LHCN-M2 (cell line): ENCODE data around the gene TNFSF9. TPM values are rescaled to one million over a fixed set of nuclear protein-coding genes. Genes with fewer than 3 reads are reported as not detected.
A peak's percentile ranks its signal among the peaks of the same experiment; 100 is the strongest.

Experiments used
- DNase-seq: peaks from one replicate; pipeline ENCODE4 v3.0.0-alpha.2; 2012; ENCODE audit warnings: low read depth
- polyA plus RNA-seq: library from polyadenylated mRNA; unstranded; fragments of >200 nt; gene quantifications from one replicate; pipeline ENCODE4 v1.2.1, GENCODE V29; 2012; ENCODE audit warnings: missing spikeins
- total RNA-seq: library from RNA; depleted of rRNA; stranded (reverse); fragments of >200 nt; gene quantifications from 2 replicates; pipeline ENCODE4 v1.2.3, GENCODE V29; 2014; rRNA removed

The TNFSF9 gene, protein sequence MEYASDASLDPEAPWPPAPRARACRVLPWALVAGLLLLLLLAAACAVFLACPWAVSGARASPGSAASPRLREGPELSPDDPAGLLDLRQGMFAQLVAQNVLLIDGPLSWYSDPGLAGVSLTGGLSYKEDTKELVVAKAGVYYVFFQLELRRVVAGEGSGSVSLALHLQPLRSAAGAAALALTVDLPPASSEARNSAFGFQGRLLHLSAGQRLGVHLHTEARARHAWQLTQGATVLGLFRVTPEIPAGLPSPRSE
- total RNA-seq: 1.3 and 1.7 TPM in 2 replicates
- 2.3 TPM for polyA plus RNA-seq

DNA sequence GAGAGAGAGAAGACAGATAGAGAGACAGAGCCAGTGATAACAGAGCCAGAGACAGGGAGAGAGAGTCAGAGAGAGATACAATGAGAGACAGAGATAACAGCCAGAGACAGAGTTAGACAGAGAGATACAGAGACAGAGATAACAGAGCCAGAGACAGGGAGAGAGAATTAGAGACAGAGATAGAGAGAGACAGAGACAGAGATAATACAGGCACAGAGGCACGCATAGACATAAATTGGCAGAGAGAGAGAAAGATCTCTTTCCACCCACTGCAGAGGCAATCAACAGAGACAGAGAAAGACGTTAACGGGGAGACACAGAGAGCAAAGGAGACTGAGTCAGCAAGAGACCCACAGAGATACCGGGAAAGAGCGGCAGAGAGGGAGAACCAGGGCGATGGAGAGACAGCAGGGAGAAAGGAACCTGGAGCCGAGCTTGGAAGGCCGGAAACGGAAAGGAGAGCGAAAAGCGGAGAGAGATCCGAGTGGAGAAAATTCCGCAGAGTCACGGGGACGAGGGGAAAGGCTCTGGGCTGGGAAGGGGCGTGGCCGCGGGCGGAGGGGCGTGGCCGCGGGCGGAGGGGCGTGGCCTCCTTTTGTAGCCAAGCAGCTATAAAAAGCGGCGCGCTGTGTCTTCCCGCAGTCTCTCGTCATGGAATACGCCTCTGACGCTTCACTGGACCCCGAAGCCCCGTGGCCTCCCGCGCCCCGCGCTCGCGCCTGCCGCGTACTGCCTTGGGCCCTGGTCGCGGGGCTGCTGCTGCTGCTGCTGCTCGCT lies at the start of gene TNFSF9:
TNFSF9 (plus strand) TSS at position 641 of the 777 bp plus-strand sequence; CDS start at position 652, 11 bp downstream.
- peak; percentile 81 for DNase-seq

DNA sequence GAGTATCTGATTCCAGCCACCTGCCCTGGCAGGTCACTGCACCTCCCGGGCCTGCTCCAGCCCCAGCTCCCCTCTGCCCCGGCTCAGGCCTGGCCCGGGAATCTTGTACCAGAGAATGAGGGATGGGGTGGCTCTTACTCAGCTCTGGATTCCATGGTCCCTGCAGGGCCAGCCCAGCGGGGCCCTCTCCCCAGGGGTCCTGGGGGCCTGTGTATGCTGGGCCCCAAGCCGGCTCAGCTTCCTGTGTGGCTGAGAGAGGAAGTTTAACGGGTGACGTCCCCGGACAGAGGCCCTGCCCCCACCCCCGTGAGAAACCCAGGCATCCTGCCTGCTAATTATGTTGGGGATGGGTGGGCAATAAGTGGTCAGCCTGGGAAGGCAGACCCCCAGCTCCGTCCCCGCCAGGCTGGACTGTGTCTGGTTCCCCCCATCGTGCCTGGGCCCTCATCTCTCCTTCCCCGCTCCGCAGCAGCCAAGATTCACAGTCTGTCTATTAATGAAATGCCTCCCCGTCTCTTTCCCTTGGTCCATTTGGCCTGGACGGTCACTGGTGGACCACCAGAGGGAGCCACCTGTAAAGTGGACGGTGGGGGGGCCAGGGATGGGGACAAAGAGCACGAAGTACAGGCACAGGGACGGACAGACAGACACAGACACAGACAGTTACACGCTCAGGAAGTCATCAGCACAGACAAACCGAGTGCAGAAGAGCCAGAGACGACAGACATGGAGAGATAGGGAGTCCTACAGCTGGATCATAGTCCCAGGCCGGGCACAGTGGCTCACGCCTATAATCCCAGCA lies 49.1 kb upstream of the TNFSF9 start, which contains the start of gene DENND1C:
DENND1C (minus strand) TSS at position 247 of the 802 bp plus-strand sequence; CDS start at position 155, 92 bp downstream.
- DNase-seq: no peak

DNA sequence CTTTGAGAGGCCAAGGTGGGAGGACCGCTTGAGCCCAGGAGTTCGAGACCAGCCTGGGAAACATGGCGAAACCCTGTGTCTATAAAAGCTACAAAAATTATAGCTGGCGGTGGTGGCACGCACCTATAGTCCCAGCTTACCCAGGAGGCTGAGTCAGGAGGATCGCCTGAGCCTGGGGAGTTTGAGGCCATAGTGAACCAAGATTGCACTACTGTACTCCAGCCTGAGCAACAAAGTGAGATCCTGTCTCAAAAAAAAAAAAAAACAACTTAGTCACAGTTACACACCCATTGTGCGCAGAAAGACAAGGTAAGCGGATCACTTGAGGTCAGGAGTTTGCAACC lies 48.5 kb upstream of the TNFSF9 start:
- DNase-seq: no peak

DNA sequence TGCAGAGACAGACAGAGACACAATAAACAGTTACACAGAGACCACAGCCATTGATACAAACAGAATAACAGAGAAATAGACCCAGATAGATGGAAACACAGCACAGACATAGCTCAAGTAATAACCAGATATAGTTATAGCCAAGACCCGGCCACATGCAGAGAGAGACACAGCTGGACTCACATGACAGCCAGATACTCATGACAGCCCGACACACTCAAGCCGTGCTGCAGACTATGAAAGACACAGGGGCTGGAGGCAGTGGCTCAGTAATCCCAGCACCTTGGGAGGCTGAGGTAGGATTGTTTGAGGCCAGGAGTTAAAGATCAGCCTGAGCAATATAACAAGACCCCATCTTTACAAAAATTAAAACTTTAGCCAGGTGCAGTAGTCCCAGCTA lies 47.6 kb upstream of the TNFSF9 start:
- no peak for DNase-seq

DNA sequence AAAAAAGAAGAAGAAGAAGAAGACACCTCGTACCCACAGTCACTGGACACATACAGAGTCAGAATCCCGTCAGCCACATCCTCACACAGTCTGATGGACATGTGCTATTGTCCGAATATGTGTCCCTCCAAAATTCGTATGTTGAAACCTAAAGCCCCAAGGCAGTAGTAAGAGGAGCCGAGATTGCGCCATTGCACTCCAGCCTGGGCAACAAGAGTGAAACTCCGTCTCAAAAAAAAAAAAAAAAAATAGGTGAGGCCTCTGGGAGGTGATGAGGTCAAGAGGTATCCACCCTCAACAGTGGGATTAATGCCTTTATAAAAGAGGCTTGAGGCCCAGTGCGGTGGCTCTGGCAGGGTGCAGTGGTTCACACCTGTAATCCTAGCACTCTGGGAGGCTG lies 46.6 kb upstream of the TNFSF9 start:
- DNase-seq: no peak

DNA sequence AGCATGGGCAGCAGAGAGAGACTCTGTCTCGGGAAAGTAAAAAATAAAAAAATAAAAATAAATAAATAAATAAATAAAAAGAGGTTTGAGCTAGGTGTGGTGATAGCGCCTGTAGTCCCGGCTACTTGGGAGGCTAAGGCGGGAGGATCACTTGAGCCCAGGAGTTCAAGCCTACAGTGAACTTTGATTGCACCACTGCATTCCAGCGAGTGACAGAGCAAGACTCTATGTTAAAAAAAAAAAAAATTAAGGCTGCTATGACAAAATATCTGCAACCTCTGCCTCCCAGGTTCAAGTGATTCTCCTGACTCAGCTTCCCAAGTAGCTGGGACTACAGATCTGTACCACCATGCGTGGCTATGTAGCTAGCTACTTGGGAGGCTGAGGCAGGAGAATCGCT lies 46.0 kb upstream of the TNFSF9 start:
- DNase-seq: no peak

DNA sequence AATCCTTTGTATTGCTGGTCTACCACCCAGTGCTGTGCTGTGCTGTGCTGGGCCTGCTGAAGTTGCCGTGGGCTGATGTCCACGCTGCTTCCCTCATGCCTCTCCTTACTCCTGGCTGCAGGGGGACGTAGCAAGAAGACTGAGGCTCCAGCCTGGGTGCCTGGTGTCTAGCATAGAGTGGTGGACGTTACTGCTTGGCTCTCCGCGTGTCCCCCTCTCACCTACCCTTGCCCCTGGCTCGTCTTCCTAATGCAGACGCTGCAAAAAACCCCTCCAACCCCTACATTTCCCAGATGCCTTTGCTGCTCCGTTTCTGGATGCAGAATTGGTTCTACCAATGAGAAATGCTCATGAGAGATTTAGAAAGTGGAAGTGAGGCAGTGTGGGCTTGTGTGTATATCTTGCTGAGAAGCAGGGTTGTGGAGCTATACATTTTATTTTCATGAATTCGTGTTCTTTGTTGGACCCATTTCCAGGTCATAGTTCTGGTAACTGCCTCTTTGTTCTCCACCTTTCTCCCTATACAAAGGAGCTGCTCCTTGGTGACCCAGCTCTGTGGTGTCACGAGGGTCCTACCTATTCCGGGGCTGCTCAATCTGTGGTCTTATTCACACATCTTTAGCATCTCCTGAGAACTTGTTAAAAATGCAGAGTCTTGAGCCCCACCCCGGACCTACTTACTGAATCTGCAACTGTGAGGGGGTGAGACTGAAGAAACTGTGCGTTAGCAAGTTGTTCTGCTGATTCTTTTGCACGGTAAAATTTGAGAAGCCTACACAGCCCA lies 41.4 kb upstream of the TNFSF9 start:
- DNase-seq: no peak

DNA sequence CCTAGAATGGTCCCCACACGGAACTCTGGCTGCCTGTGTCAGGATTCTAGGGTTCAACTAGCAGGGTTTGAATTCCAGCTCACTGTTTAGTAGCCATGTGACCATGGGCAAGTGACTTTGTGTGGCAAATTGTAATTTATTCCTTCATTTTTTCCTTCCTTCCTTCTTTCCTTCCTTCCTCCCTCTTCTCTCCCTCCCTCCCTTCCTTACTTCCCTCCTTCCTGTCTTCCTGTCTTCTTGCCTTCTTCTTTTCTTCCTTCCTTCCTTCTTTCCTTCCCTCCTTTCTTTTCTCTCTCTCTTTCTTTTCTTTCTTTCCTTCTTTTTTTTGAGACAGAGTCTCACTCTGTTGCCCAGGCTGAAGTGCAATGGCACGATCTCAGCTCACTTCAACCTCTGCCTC lies 40.7 kb upstream of the TNFSF9 start:
- no peak for DNase-seq

DNA sequence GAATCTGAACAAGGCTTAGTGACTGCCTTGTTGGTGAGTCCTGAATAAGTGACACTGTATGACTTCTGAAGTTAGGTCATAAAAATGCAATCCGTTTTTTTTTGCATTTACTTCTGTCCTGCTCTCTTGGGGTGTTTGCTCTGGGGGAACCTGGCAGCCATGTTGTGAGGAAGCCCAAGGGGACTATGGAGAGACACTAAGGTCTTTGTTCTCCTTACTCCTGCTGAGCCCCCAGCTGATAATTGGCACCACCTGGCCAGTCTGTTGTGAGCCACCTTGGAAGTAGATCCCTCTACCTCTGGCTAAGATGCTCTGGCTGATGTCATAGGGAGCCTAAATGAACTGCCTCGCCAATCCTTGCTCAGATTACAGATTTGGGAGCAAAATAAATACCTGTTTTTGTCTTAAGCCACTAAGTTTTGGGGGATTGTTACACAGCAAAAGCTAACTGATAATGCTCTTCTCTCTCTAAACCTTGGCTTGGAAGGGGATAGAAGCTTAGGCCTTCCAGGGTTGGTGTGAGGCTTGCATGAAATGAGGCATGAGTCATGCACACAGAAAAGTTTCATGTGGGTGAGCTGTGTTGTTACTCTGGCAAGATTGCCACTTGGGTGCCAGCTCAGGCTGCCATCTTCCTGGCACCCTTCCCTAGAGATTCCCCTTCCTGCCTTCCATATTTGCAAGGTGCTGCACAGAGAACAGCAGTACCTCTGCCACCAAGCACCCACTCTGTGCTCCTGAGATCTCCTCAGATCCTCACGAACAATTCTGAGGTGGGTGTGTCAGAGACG lies 38.8 kb upstream of the TNFSF9 start:
- DNase-seq: no peak

DNA sequence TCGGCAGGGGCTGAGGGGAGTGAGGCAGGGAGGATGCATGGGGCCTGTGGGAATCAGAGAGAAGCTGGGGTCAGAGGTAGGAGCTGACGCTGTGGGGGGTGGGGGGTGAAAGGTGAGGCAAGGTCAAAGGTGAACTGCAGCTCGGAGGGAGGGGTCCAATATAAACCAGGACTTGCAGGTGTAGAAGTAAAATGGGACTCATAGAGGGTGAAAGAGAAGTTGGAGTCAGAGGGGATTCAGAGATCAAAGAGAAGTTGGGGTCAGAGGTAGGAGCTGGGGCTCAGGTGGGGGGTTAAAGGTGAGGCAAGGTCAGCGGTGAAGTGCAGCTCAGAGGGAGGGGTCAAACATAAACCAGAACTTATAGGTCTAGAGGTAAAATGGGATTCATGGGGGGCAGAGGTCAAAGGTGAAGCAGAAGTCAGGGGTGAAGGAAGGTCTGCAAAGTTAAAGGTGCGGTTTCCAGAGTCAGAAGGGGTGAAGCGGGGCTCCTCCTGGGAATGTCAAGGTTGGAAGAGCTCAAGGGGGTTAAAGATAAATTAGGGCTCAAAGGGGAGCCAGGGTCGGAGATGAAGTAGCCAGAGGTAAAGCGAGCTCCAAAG lies 36.3 kb upstream of the TNFSF9 start:
- DNase-seq: no peak

DNA sequence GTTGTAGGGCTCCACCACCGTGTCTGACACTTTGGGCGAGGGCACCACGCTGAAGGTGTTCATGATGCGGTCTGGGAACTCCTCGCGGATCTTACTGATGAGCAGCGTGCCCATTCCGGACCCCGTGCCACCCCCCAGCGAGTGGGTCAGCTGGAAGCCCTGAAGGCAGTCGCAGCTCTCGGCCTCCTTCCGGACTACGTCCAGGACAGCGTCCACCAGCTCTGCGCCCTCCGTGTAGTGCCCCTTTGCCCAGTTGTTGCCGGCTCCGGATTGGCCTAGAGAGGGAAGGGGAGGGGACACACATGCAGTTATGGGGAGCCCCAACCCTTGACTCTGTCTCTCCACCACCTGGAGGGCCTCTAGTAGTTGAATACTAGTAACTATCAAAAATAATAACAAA lies 34.9 kb upstream of the TNFSF9 start:
- DNase-seq: no peak

DNA sequence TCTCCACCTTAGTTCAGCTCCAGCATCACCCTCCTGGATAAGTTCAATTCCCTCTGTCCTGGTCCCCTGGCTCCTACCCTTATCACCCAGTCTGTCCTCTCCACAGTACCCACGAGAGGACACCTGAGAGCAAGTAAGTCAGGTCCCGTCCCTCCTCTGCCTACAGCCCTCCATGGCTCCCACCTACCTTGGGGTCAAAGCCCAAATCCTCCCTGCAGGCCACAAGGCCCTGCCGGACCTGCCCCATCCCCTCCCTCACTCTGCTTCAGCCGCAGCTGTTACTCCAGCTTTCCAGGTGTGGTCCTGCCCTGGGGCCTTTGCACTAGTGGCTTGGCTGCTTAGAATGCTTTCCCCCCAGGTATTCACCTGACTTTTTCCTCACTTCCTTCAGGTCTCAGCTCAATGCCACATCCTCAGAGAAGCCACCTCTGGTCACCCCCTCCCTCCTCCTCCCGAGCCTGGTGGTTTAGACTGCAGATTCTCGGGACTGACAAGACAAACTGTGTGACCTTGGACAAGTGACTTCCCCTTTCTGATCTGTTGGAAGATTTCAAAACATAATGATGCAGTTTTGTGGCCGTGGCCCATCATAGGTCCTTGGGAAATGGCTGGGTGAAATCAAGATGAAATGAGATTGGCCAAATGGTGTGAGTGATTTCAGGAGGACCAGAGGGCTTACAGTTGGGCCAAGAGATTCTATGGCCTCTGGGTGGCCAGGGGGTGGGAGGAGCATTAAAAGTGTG lies 32.4 kb upstream of the TNFSF9 start:
- no peak for DNase-seq

DNA sequence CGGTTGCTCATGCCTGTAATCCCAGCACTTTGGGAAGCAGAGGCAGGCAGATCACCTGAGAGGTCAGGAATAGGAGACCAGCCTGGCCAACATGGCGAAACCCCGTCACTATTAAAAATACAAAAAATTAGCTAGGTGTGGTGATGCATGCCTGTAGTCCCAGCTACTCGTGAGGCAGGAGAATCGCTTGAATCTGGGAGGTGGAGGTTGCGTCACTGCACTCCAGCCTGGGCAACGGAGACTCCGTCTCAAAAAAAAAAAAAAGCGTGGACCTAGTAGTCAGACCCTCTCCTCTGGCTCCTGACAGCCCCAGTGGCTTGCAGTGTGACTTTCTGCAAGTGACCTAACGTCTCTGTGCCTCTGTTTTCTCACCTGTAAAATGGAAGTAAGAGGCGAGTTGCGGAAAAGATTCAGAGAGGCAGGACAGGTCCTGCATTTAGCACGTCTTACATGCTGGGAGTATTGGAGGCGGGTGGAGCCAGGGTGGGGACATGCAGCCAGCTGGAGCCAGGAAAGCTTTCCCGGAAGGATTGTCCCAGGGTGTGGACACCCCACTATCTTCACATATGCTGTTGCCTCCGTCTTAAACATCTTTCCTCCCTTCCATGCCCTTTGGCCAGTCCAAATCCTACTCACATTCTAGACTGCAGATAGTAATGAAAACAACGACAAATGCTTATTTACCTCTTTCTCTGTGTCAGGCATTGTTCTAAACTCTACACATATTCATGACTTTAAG lies 31.6 kb upstream of the TNFSF9 start:
- DNase-seq: no peak

DNA sequence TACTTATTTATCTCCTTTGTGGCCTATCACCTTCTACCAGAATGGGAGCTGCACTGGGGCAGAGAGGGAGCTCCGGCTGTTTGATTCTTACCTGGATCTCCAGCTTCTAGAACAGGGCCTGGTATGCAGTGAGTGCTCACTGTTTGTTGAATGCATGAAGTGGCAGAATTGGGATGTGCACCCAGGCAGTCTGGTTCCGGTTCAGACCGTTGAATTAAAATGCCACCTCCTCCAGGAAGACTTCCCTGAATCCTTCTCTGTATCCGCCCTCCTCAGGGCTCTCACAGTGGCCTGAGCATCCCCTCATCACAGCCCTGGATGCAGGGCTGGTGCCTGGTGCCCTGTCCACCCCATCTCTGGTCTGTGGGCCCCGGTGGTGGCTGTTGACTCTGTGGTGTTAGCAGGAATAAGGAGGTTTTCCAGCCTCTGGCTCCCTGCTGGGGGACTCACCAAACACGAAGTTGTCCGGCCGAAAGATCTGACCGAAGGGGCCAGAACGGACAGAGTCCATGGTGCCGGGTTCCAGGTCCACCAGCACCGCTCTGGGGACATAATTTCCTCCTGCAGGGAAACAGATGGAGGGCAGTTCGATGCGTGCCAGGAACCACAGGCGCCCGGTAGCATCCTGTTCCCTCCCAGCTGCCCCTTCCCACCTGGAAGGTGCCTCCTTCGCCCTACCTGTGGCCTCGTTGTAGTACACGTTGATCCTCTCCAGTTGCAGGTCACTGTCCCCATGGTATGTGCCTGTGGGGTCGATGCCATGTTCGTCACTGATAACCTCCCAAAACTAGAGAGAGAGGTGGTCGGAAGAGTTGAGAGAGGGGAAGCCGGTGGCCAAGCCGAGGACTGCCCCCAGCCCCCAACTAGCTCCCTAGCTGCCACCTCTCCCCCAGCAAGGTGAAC lies 29.7 kb upstream of the TNFSF9 start:
- no peak for DNase-seq

DNA sequence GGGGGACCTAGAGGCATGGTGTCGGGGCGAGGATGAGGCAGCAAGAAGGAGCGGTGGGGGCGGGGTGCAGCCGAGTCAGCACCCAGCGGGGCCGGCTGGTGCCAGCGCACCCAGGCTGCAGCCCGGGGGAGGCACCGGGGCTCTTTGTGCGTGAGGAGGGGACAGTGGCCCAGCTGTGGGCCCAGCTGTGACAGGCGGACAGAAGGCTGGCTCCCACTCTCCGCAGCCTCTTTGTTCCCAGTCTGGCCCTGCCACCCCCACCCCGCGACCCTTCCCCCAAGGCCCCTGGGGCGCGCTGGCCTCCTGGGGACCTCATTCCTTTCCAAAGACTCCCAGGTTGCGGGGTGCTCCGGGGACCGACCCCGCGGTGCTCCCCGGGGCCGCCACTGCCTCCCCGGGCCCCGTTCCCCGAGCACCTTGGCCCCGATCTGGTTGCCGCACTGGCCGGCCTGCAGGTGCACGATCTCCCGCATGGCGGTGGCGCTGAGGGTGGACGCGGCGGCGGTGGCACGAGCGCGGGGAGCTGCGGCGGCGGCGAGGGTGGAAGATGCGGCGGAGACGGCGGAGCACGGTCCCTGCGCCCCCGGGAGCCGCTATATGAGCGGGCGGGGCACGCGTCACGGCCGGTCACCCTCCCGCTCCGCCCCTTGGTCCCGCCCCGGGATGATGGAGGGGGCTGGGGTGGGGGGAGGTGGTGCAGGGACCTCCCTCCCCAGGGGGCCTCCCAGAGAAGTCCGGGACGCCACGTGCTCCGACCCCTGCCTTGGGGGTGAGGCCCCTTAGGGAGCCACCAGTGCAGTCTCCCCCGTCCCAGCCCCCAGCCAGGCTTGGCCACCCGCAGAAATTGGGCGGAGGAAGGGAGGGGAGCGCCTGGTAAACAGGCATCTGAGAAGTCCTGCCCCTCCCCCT lies 28.8 kb upstream of the TNFSF9 start, which contains the start of gene TUBB4A:
TUBB4A (minus strand) TSS at position 570 of the 909 bp plus-strand sequence; CDS start at position 473, 97 bp downstream.
- no peak for DNase-seq

DNA sequence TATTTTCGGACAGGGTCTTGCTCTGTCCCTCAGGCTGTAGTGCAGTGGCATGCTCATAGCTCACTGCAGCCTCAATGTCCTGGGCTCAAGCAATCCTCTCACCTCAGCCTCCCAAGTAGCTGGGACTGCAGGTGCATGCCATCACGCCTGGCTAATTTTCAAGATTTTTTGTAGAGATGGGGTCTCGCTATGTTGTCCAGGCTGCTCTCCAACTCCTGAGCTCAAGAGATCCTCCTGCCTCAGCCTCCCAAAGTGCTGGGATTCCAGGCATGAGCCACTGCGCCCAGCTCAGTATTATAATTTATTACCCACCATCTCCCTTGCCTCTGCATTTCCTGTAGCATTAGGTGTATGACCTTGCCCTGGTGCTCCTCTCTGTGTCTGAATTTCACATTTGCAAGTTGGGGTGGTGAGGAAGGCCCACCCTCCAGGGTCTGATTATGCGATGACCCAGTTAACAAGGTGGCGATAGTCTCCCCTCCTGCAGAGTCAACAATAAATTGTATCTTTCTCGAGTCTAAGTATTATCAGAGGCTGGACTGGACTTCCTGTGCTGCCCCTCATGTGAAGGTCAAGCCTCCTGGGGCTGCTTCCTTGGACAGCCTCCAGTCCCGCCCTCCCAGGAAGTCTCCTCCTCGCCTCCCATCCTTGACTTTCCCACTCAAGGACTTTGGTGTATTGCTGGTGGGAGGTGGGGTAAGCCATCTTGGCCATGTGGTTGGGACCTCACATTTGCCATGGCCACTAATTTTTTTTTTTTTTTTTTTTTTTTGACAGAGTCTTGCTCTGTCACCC lies 27.2 kb upstream of the TNFSF9 start:
- no peak for DNase-seq
